Brain microvascular endothelial cell (primary cell): ENCODE data around the gene RRN3.
A peak's percentile ranks its signal among the peaks of the same experiment; 100 is the strongest.

Source experiments
- DNase-seq: peaks from one replicate; pipeline ENCODE4 v3.0.0-alpha.2; 2020
- H3K27ac ChIP-seq: fragments of 250-450 bp; sonication (Bioruptor Pico); 2 replicates; pipeline ENCODE4 v1.5.1; 2020; ENCODE audit warnings: mild to moderate bottlenecking, moderate library complexity
- H3K27me3 ChIP-seq: fragments of 250-450 bp; sonication (Bioruptor Pico); replicated peaks from 2 replicates; pipeline ENCODE4 v1.5.1; 2020; ENCODE audit warnings: mild to moderate bottlenecking
- H3K36me3 ChIP-seq: fragments of 250-450 bp; sonication (Bioruptor Pico); replicated peaks from 2 replicates; pipeline ENCODE4 v1.5.1; 2020; ENCODE audit warnings: mild to moderate bottlenecking
- H3K4me3 ChIP-seq: 2 replicates; pipeline ENCODE4 v1.5.1; 2011; ENCODE audit warnings: low read depth, mild to moderate bottlenecking, control low read depth, low read length, moderate library complexity
- CTCF ChIP-seq: IDR thresholded peaks from 2 replicates; pipeline ENCODE4 v1.5.1; 2011; ENCODE audit warnings: low read depth, mild to moderate bottlenecking, moderate library complexity, low read length, control low read depth, inconsistent platforms; ENCODE audit errors: missing control alignments
- in situ Hi-C: cut with HindIII; loops from 2 replicates; pipeline ENCODE4 v1.10.0; 2017; ENCODE audit warnings: low sequenced_read_pairs, low pct_ligation_motif_present

RRN3 gene

GRCh38 chr16:15035163-15035729 lies 58.8 kb downstream of the RRN3 start:
- in situ Hi-C loops = no loop called here
- Histone ChIP-seq H3K27ac (no peak overlapping the region), H3K36me3 (peaks cover 91% of the 10 kb centered on the region), H3K27me3 (no peaks in the 10 kb centered on the region), H3K4me3 (no peak overlapping the region)
- TF ChIP-seq CTCF = no peak
- DNase-seq = no peak

- Histone ChIP-seq H3K27ac (no peak overlapping the region), H3K36me3 (peaks cover 87% of the 10 kb centered on the region), H3K27me3 (no peaks in the 10 kb centered on the region), H3K4me3 (no peak overlapping the region)
- in situ Hi-C loops = no loop called here
- TF ChIP-seq CTCF = no peak
- no peak for DNase-seq
Measured at GRCh38 chr16:15034266-15035162, 59.6 kb downstream of the RRN3 start.

GRCh38 chr16:15033309-15033707 lies 60.8 kb downstream of the RRN3 start:
- H3K27me3 ChIP-seq = no peaks in the 10 kb centered on the region
- no peak overlapping the region for H3K4me3 ChIP-seq
- no peak for DNase-seq
- no peak for TF ChIP-seq CTCF
- H3K36me3 ChIP-seq = peaks cover 82% of the 10 kb centered on the region
- H3K27ac ChIP-seq = no peak overlapping the region
- in situ Hi-C loops = no loop called here

GRCh38 chr16:15032547-15033308 lies 61.3 kb downstream of the RRN3 start:
- Histone ChIP-seq H3K27ac (no peak overlapping the region), H3K27me3 (no peaks in the 10 kb centered on the region), H3K4me3 (no peak overlapping the region), H3K36me3 (peaks cover 76% of the 10 kb centered on the region)
- in situ Hi-C loops = no loop called here
- peak; percentile 30 for DNase-seq
- TF ChIP-seq CTCF = no peak

- DNase-seq = no peak
- Histone ChIP-seq H3K36me3 (peaks cover 67% of the 10 kb centered on the region), H3K4me3 (no peak overlapping the region), H3K27ac (no peak overlapping the region), H3K27me3 (no peaks in the 10 kb centered on the region)
- TF ChIP-seq CTCF = no peak
- in situ Hi-C loops = no loop called here
Measured at GRCh38 chr16:15031586-15031985, 62.5 kb downstream of the RRN3 start.
